GM12878 (cell line): ENCODE measurements around the gene GRIK5.

Source experiments
- CTCF ChIP-seq, 3 experiments: IDR thresholded peaks in 2 of 3; conservative IDR thresholded peaks in 1 of 3; 2 replicates each; pipeline ENCODE4 v1.5.1; 2011; ENCODE audit warnings: low read depth in 3 of 3, low read length in 3 of 3, mild to moderate bottlenecking in 3 of 3, control low read depth in 2 of 3, moderate library complexity in 2 of 3, inconsistent platforms in 1 of 3, mixed read lengths in 1 of 3; ENCODE audit not compliant: control insufficient read depth in 2 of 3, insufficient read depth in 1 of 3; ENCODE audit errors: extremely low read depth in 1 of 3
- RCOR1 ChIP-seq: conservative IDR thresholded peaks from 2 replicates; pipeline ENCODE4 v1.6.1; 2012; ENCODE audit warnings: low read depth, low read length, improper control_type of control experiment

- no peak for TF ChIP-seq CTCF (IDR thresholded peaks at IDR 0.05 in 2 of 3, conservative IDR thresholded peaks at IDR 0.05 in 1 of 3; ENCODE audit: control insufficient read depth in 2 of 3, extremely low read depth in 1 of 3, insufficient read depth in 1 of 3, low read depth in 3 of 3, low read length in 3 of 3)
- no peak for TF ChIP-seq RCOR1
These were observed 95.4 kb downstream of the GRIK5 start for GRCh38 chr19:41974652-41975051.
